ENCODE data around the gene KRTAP16-1.
"Not testable (repeated sequence)": the region's sequence is repeated elsewhere in the genome, so short reads cannot be mapped to it uniquely, and the experiment has no call there.

The KRTAP16-1 gene

DNA sequence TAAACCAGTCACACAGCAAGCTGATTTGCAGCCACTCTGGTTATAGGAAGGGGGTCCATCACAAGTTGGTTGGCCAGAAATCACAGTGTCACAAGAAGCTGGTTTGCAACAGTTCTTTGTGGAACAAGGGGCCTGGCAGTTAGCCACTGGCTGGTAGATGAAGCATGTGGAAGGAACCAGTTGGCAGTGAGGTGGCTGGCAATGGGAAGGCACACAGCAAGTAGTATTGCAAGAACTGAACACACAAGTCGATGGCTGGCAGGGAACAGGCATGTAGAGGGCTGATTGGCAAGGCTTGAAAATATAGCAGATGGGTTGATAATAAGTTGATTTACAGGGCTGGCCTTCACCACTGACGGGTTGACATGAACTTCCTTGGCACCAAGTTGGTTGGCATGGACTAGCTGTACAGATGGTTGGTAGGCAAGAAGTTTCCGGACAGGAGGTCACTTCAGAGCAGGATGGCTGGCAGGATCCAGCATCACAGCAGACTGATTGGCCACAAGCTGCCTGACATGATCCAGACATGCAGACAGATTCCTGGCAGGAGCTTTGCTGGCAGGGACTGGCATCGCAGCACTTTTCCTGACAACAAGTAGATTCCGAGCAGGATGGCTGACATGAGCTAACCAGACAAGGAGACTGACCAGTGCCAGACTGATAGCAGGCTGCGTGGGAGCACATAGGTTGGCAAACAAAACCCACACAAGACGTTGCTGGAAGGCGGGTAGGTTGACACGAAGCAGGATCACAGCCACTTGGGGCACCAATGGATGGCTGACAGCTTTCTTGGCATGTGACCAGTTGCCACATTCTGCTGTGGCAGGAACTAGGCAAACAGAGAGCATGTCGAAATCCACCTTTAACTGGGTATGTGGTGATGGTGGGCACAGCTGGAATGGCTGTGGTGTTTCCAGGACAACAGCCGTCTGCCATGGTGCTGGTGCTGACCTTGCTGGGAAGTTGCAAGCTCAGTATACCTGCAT is 6.9 kb downstream of the KRTAP16-1 start, which contains the start of gene KRTAP29-1:
KRTAP29-1 (minus strand) TSS at position 936 of the 986 bp plus-strand sequence; CDS start at position 936, 0 bp downstream.
- no peak for DNase-seq

DNA sequence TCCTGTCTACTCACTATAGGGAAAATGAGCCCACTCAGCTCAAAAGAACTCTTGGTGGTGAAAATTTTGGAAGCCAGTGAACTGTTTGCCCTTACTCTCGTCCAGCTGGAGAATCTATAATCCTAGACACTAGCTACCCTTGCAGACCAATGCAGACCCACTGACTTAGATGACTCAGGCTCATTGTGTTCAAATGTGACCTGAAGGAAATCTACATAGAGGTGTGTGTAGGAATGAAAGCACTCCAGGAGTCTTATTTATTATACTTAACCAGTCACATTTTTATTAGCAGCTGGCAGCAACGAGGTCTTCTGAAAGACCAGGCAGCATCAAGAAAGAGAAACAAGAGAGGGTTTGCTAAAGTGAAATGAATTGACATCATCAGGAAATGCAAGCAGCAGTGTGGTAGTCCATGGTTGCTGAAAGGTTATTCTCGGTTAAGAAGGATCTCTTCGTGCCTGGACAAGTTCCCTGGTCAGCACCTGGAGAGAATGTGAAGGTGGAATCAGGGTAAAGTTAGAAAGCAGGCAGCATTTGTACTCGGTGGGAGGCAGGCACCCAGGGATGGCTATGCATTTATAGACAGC is 7.8 kb downstream of the KRTAP16-1 start:
- DNase-seq: no peak

- no peak for DNase-seq
Measured at GRCh38 chr17:41298458-41299135, 10.5 kb downstream of the KRTAP16-1 start.

DNA sequence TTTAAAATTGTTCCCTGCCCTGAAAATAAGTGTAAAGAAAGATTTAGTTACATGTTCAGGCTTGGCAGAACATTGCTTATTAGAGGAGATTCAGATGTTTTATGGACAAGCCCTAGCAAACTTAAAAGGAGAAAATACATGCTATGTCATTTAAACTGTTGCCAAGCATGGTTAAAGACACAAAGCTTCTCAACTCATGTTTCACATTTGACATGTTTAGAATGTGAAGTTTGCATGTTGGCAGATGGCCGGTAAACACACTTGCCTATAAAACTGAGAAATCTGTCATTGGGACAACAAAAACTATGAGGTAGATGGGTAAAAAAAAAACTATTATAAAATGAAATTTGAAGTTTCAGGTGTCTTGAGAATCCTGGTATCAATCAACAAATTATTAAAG is 12.3 kb downstream of the KRTAP16-1 start:
- DNase-seq: no peak

DNA sequence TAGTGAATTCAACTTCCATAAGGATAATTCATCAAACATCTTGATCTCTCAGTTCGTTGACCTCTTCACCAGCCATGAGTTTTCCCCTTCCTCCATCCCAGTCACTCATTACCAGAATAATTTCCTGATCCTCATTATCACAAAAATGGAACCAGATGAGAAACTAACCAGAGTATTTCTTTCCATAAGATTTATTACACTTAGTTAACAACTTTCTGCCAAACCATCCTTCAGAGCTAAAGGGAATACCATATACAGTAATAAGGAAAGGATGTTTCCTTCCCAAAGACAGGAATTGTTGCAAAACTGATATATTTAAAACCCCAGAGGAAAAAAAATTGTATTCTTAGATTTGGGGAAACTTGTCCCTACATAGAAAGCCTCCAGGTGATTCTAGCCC is 15.1 kb downstream of the KRTAP16-1 start:
- DNase-seq: no peak

DNA sequence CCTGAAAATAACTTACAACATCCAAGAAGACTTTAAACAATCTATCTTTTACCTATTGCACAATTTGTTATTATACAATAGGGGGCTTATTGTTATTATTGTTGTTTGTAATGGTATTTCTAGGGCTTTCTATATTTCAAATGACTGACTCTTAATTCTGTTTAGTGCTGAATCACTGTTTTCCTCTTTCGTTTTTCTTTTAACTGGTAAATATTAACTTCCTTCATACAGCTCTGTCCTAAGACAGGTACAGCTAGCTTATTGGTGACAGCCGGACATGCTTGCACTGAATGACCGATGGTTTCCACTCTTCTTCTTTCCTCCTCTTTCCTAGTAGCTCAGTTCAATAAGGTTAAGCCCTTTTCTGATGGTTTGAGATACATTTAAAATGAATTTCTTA is 22.1 kb downstream of the KRTAP16-1 start:
- no peak for DNase-seq

- DNase-seq: no peak
Measured at GRCh38 chr17:41284546-41284945, 24.6 kb downstream of the KRTAP16-1 start.

- DNase-seq: no peak
Measured at GRCh38 chr17:41284043-41284442, 25.1 kb downstream of the KRTAP16-1 start.

DNA sequence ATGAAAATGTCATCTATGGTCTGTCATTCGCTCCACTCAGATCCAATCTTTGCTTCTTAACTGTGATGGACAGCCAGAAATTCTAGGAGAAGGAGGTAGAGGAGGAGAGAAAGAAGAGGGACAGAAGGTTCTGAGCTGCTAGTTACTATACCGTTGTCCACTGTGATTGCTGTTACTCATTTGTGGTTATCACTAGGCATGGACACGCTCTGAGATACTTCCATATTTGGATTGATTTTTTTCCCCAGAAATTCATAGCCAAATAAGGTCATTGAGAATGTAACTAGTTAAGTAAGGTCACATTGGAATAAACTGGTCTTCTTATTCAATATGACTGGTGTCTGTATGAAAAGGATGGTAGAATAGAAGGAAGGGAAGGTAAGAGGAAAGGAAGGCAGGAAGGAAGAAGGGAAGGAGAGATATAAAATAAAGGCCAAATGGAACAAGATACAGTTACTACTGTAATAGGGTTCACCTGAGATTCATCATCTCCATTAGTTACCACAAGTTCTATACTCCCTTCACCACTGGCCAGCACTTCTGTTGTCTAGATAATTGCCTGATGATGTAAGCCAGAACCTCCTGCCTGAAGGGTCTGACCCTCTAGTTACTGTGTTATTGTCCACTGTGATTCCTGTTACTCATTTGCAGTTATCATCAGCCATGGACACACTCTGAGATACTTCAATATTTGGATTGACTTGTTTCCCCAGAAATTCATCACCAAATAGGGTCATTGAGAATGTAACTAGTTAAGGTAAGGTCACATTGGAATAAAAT is 30.7 kb downstream of the KRTAP16-1 start:
- no peak for DNase-seq

DNA sequence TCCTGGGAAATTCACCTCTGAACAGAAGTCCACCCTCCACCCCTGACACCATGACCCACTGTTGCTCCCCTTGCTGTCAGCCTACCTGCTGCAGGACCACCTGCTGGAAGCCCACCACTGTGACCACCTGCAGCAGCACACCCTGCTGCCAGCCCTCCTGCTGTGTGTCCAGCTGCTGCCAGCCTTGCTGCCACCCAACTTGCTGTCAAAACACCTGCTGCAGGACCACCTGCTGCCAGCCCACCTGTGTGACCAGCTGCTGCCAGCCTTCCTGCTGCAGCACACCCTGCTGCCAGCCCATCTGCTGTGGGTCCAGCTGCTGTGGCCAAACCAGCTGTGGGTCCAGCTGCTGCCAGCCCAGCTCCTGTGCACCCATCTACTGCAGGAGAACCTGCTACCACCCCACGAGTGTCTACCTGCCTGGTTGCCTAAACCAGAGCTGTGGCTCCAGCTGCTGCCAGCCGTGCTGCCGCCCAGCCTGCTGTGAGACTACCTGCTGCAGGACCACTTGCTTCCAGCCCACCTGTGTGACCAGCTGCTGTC is 33.4 kb downstream of the KRTAP16-1 start, which contains the start of gene KRTAP9-7:
KRTAP9-7 (plus strand) TSS at position 51 of the 543 bp plus-strand sequence; CDS start at position 51, 0 bp downstream.
- not testable (repeated sequence) for DNase-seq

DNA sequence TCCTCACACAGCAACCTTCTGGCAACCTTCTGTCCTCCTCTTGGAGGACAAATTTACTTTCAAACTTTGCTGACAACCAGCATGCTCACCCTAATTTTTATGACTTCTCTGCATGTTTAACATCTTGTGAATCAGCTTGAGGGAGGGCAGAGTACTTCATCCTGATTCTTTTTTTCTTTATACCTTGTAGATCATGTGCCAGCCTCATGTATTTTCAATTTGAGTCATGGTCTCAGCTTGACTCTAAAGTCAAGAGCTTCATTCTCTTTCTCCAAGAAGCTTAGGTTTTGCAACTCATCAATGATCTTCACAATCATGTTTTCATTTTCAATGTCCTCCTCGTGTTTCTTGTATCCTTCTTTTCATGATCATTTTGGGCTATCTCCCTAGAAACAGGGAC is 37.3 kb downstream of the KRTAP16-1 start:
- no peak for DNase-seq

GRCh38 chr17:41271323-41271722 is 37.8 kb downstream of the KRTAP16-1 start:
- not testable (repeated sequence) for DNase-seq

DNA sequence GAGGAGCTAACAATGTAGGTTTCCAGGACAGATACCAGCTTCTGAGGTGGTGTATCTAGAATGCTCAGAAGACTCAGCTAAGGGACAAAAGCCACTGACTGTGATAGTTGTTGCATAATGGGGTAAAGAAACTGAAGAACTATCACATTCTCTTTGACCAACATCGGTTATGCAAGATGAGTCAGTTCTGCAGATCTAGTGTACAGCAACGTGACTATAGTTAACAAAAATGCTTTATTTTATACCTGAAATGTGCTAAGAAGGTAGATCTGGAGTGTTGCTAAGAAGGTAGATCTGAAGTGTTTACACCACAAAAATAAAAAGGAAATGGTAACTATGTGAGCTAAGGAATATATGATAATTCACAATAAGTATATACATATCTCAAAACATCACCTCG is 41.4 kb downstream of the KRTAP16-1 start:
- no peak for DNase-seq

GRCh38 chr17:41265078-41265477 is 44.0 kb downstream of the KRTAP16-1 start, which contains the start of gene KRTAP9-6:
TSS of gene KRTAP9-6 (plus strand) at chr17:41265378. CDS start at chr17:41265378, 0 bp downstream.
- no peak for DNase-seq

- DNase-seq: no peak
Measured at GRCh38 chr17:41264599-41264998, 44.5 kb downstream of the KRTAP16-1 start.

GRCh38 chr17:41263212-41263611 is 45.9 kb downstream of the KRTAP16-1 start:
- DNase-seq: no peak

- no peak for DNase-seq
Measured at GRCh38 chr17:41258406-41258805, 50.7 kb downstream of the KRTAP16-1 start.
